Psoas muscle (tissue), 8 donors: Measurements from ENCODE around the gene LINGO3. TPM values are rescaled to one million over a fixed set of nuclear protein-coding genes. Genes with fewer than 3 reads are reported as not detected.

Experiments used
- ATAC-seq, 4 donors: fragments of 200-7000 bp; cut with Tn5 transposase; one replicate each; pipeline ENCODE4 v1.9.1; 2020; ENCODE audit warnings: moderate library complexity in 3 of 4, mild to moderate bottlenecking in 2 of 4
- DNase-seq, 2 donors: peaks; one replicate each; pipeline ENCODE4 v3.0.0-alpha.2; 2020
- H3K27ac ChIP-seq: fragments of 200-600 bp; one replicate; pipeline ENCODE4 v1.8.0; 2022
- H3K27me3 ChIP-seq, 3 donors: fragments of 200-600 bp in 1 of 3; one replicate each; pipeline versions ENCODE4 v1.6.1 to v1.8.0; 2013 to 2022; ENCODE audit warnings: low read length in 2 of 3, mild to moderate bottlenecking in 2 of 3, moderate library complexity in 1 of 3; ENCODE audit not compliant: insufficient read depth in 3 of 3
- H3K36me3 ChIP-seq, 2 donors: fragments of 200-600 bp in 1 of 2; one replicate each; pipeline versions ENCODE4 v1.6.1 to v1.8.0; 2013 to 2022; ENCODE audit warnings: low read depth in 1 of 2, mild to moderate bottlenecking in 1 of 2, moderate library complexity in 1 of 2; ENCODE audit not compliant: insufficient read depth in 1 of 2
- H3K4me1 ChIP-seq: fragments of 200-600 bp; one replicate; pipeline ENCODE4 v1.8.0; 2022
- H3K4me3 ChIP-seq: fragments of 200-600 bp; one replicate; pipeline ENCODE4 v1.8.0; 2022; ENCODE audit warnings: mild to moderate bottlenecking
- H3K9me3 ChIP-seq: fragments of 200-600 bp; one replicate; pipeline ENCODE4 v1.8.0; 2022
- CTCF ChIP-seq: fragments of 200-600 bp; IDR thresholded peaks from one replicate; pipeline ENCODE4 v1.8.0; 2022; ENCODE audit warnings: antibody characterized with exemption
- WGBS, 3 donors: extraction: QIAGEN DNeasy Blood & Tissue Kit; methylation state at CpG; one replicate each; pipeline versions ENCODE4 v1.1.6 to v1.1.7; 2013; 5-methylcytosine and 5-hydroxymethylcytosine counted together
- intact Hi-C, 2 donors: fragments of 100-400 bp; cut with DNase I; formaldehyde crosslinking; loops; one replicate each; pipeline versions ENCODE4 v1.11.0 to v1.14.2; 2022
- polyA plus RNA-seq, 3 donors: library from polyadenylated mRNA; stranded (reverse); fragments of 200-250 nt; gene quantifications; one replicate each; pipeline ENCODE4 v1.2.3, GENCODE V29; 2013
- total RNA-seq, 4 donors: library from RNA; stranded (reverse); fragmentation: NEBNext Ultra II Directional in 2 of 4; extraction: Animal tissue kit (Norgen Biotek cat#: 25700) in 2 of 4; gene quantifications; one replicate each; pipeline versions ENCODE4 v1.2.1 to v1.2.4, GENCODE V29; 2021 to 2023
- donor health status: healthy with polysubstance abuse.
- donor health status: DM: no; HTN: no; CAD: no; lungs with moderate emphysema.
- donor health status: Bipolar disorder and iron deficiency.
- donor health status: healthy.
- donor health status: DM: yes; HTN: yes; CAD: no.
- donor health status: DM: no; HTN: no; CAD: no.
- donor health status: DM: no; HTN: no; CAD: no.
- donor health status: DM: yes; HTN: yes; CAD: no.

LINGO3 gene
- total and polyA plus RNA-seq, 7 donors = 0.04 TPM; not detected in 6

GRCh38 chr19:2325281-2326046 lies 17.5 kb upstream of the LINGO3 start:
- WGBS, 3 donors = 76 to 79% (median 77%) methylated on average over 29 of the region's 29 CpGs
- no peak for ATAC-seq
- no peak for DNase-seq
- TF ChIP-seq CTCF = no peak
- intact Hi-C loops = loop anchor here in 1 of 2 donors (5.0 kb wide), 1 partner anchor 88 kb away; the partner anchor contains the start of genes PLEKHJ1 and SF3A2
- H3K27ac ChIP-seq = no peak overlapping the region
- H3K36me3 ChIP-seq = peaks cover 0 to 44% of the 10 kb centered on the region in 2 donors
- peaks cover 23% of the 10 kb centered on the region for H3K4me1 ChIP-seq
- H3K9me3 ChIP-seq = no peaks in the 10 kb centered on the region
- no peak overlapping the region for H3K4me3 ChIP-seq
- no peaks in the 10 kb centered on the region for H3K27me3 ChIP-seq

- peaks cover 12% of the 10 kb centered on the region for H3K4me1 ChIP-seq
- no peaks in the 10 kb centered on the region for H3K27me3 ChIP-seq
- ATAC-seq = no peak
- 83 to 85% (median 84%) methylated on average over 30 to 34 of the region's 34 CpGs for WGBS, 3 donors
- no peak overlapping the region for H3K4me3 ChIP-seq
- intact Hi-C loops = no loop called here
- no peaks in the 10 kb centered on the region for H3K9me3 ChIP-seq
- DNase-seq = no peak
- TF ChIP-seq CTCF = no peak
- H3K27ac ChIP-seq = no peak overlapping the region
- H3K36me3 ChIP-seq = peaks cover 0 to 44% of the 10 kb centered on the region in 2 donors
Measured at GRCh38 chr19:2324220-2324948, 16.4 kb upstream of the LINGO3 start.

GRCh38 chr19:2323707-2324106 lies 15.8 kb upstream of the LINGO3 start:
- Histone ChIP-seq H3K27ac (no peak overlapping the region), H3K27me3 (no peaks in the 10 kb centered on the region), H3K9me3 (no peaks in the 10 kb centered on the region), H3K36me3 (peaks cover 0 to 44% of the 10 kb centered on the region in 2 donors), H3K4me1 (peaks cover 11% of the 10 kb centered on the region), H3K4me3 (no peak overlapping the region)
- WGBS, 3 donors = 90 to 93% (median 93%) methylated on average over 19 of the region's 19 CpGs
- DNase-seq (no peak), ATAC-seq (no peak)
- intact Hi-C loops = no loop called here
- no peak for TF ChIP-seq CTCF

GRCh38 chr19:2321565-2322283 lies 13.8 kb upstream of the LINGO3 start:
- Histone ChIP-seq H3K9me3 (no peaks in the 10 kb centered on the region), H3K4me1 (peaks cover under 1% of the 10 kb centered on the region), H3K27me3 (no peaks in the 10 kb centered on the region), H3K4me3 (no peak overlapping the region), H3K36me3 (peaks cover 0 to 40% of the 10 kb centered on the region in 2 donors), H3K27ac (no peak overlapping the region)
- DNase-seq (no peak), ATAC-seq (no peak)
- 85 to 90% (median 90%) methylated on average over 39 of the region's 39 CpGs for WGBS, 3 donors
- intact Hi-C loops = no loop called here
- no peak for TF ChIP-seq CTCF
